LNCaP clone FGC (cell line): ENCODE results near the gene KLK7.

ENCODE experiments used
- DNase-seq: peaks from one replicate; pipeline ENCODE4 v3.0.0-alpha.2; 2011; ENCODE audit warnings: low read depth
- H3K4me3 ChIP-seq: 2 replicates; pipeline ENCODE4 v1.5.1; 2011; ENCODE audit warnings: mild to moderate bottlenecking, low read depth, low read length, control low read depth
- CTCF ChIP-seq: IDR thresholded peaks from 2 replicates; pipeline ENCODE4 v1.5.1; 2012; ENCODE audit warnings: mild to moderate bottlenecking; ENCODE audit not compliant: control insufficient read depth, insufficient read depth; ENCODE audit errors: extremely low read depth

KLK7 gene

GRCh38 chr19:51022526-51022925 lies 38.8 kb upstream of the KLK7 start:
- no peak overlapping the region for H3K4me3 ChIP-seq
- no peak for TF ChIP-seq CTCF
- no peak for DNase-seq

GRCh38 chr19:51020988-51021651 lies 37.4 kb upstream of the KLK7 start:
- TF ChIP-seq CTCF, result peak; percentile 76
- peak; percentile 63 for DNase-seq

GRCh38 chr19:51019544-51019925 lies 35.8 kb upstream of the KLK7 start, which contains the start of gene KLK10:
TSS of gene KLK10 (minus strand) at chr19:51019709. CDS start at chr19:51019130, 579 bp downstream.
- TF ChIP-seq CTCF, result no peak
- H3K4me3 ChIP-seq, result no peak within 1 kb of the TSS
- DNase-seq, result no peak

More at GRCh38 chr19:51020988-51021651, 37.4 kb upstream of the KLK7 start:
- H3K4me3 ChIP-seq, result no peak overlapping the region

- no peak overlapping the region for H3K4me3 ChIP-seq
- DNase-seq, result no peak
- TF ChIP-seq CTCF, result no peak
Observed at GRCh38 chr19:51018745-51019543, 35.2 kb upstream of the KLK7 start.

GRCh38 chr19:51016798-51017683 lies 33.3 kb upstream of the KLK7 start:
- peak; percentile 82 for TF ChIP-seq CTCF
- H3K4me3 ChIP-seq, result 0 out of 2 replicates have a peak overlapping the region, but pooled peaks have one; percentile 13
- no peak for DNase-seq

GRCh38 chr19:51015691-51016267 lies 32.1 kb upstream of the KLK7 start:
- H3K4me3 ChIP-seq, result no peak overlapping the region
- no peak for DNase-seq
- no peak for TF ChIP-seq CTCF
